ENCODE results near the gene AXDND1.
"Not testable (repeated sequence)": the region's sequence is repeated elsewhere in the genome, so short reads cannot be mapped to it uniquely, and the experiment has no call there.

GRCh38 chr1:179361631-179362030 lies 4.1 kb upstream of the AXDND1 start:
- not testable (repeated sequence) for TF ChIP-seq CTCF (IDR thresholded peaks at IDR 0.05; ENCODE audit: insufficient read depth, low read depth, low read length); EZH2 (IDR thresholded peaks at IDR 0.05; ENCODE audit: insufficient read depth, low read length)

Measured in astrocyte (in vitro differentiated cells and primary cell).